ENCODE measurements around the gene CD44.

The CD44 gene

DNA sequence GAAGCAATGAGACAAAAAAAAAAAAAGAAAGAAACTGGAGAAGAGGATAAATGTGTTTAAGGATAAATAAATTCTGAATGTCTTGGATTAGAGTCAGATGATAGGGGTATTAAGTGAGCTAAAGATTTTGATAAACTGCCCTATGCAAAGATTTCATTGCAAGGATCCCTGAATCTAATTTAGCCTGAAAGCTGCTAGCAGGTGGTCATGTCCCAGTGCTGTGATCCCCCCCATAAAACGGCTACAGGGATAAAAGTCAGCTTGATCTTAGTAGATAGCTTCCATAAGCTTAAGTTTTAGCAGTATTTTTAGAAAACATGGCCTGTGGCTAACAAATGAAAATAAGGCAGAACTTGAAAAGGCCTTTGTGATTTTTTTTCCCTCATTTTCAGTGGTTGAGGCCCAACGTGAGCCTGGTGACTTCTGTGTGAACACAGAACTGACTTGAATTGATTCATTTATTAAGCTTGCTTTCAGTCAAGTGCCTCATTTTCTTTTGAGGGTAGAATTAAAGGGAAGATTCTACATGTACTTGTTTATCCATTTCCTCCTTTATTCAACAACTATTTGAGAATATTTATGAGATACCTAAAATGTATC lies 44.5 kb downstream of the CD44 start:
- no peaks in the 10 kb centered on the region for H3K9me3 ChIP-seq (replicated peaks; ENCODE audit: low read length)
- no peak overlapping the region for H3K9ac ChIP-seq (ENCODE audit: low read depth, low read length)
- H3K4me3 ChIP-seq (ENCODE audit: low read length): no peak overlapping the region
- no peak overlapping the region for H3K4me2 ChIP-seq (ENCODE audit: low read length)
- no peaks in the 10 kb centered on the region for H3K27me3 ChIP-seq (ENCODE audit: control insufficient read depth, insufficient read depth, low read length)
- H3K4me1 ChIP-seq (ENCODE audit: control insufficient read depth, insufficient read depth, low read length): peaks cover 24% of the 10 kb centered on the region
- H3K36me3 ChIP-seq (ENCODE audit: insufficient read depth, low read length): peaks cover 88% of the 10 kb centered on the region

DNA sequence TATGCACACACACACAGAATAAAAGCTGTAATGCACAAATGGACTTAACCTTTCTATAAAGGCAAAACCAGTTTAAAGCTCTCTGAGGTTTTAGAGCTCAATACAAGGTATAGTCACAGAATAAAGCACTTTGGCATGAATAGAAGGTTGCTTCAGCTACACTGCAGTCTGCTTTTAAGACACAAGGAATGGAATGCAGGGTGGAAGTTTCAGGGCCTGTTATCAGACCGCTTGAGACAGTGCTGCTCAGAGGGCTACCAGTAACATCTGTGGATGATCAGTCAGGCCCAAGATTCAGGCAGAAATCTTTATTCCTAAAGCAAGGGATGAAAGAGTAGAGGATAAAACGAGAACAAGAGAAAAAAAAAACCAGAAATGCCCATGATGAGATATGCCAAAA lies 46.7 kb downstream of the CD44 start:
- Histone ChIP-seq H3K4me3 (ENCODE audit: low read length) (no peak overlapping the region), H3K9me3 (replicated peaks; ENCODE audit: low read length) (no peaks in the 10 kb centered on the region), H3K36me3 (ENCODE audit: insufficient read depth, low read length) (peaks cover 89% of the 10 kb centered on the region), H3K9ac (ENCODE audit: low read depth, low read length) (no peak overlapping the region), H3K4me2 (ENCODE audit: low read length) (no peak overlapping the region), H3K4me1 (ENCODE audit: control insufficient read depth, insufficient read depth, low read length) (peaks cover 1% of the 10 kb centered on the region), H3K27me3 (ENCODE audit: control insufficient read depth, insufficient read depth, low read length) (no peaks in the 10 kb centered on the region)

DNA sequence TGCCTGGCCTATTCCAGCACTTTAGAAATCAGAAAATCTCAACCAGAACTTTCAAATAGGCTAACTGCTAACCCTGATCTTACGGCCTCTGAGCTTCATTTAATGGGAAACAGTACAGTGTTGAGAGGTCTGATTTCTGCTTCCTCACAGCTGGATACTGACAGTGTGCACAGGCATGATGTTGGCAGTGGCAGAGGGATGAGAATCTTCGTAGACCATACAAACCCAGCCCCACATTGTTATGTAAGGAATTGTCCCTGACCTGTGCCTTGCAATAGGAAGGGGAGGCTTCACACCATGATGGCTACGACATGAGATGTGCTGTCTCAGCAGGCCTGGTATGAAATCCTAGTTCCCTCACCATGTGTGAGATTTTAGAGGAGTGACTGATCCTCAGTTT lies 49.0 kb downstream of the CD44 start:
- H3K36me3 ChIP-seq (ENCODE audit: insufficient read depth, low read length): peaks cover 93% of the 10 kb centered on the region
- no peak overlapping the region for H3K4me3 ChIP-seq (ENCODE audit: low read length)
- H3K9me3 ChIP-seq (replicated peaks; ENCODE audit: low read length): no peaks in the 10 kb centered on the region
- H3K4me1 ChIP-seq (ENCODE audit: control insufficient read depth, insufficient read depth, low read length): no peaks in the 10 kb centered on the region
- H3K4me2 ChIP-seq (ENCODE audit: low read length): no peak overlapping the region
- no peaks in the 10 kb centered on the region for H3K27me3 ChIP-seq (ENCODE audit: control insufficient read depth, insufficient read depth, low read length)
- no peak overlapping the region for H3K9ac ChIP-seq (ENCODE audit: low read depth, low read length)

DNA sequence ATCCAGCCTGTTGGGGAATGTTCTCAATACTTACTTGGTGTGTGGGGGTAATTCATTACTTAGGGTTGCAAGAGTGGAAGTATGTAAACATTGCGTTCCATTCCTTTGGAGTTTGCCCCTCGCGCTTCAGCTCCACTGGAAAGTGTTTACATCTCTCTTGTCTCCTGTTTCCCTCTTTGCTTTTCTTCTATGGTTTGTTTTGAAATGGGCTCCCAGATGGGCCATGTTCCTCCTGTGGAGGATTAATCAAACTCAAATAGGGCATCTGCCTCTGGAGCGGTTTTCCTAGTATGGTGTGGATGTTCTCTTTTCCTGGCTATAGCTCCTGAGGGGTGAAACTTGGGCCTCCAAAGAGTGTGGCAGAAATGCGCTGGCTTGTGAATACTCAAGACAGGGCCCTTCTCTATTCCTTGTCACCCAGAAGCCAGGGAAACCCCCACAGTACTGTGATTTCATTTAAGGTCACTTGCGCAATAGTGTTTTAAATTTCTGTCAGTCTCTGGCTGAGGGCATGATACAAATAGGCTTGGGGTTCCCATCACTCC lies 51.9 kb downstream of the CD44 start:
- Histone ChIP-seq H3K4me2 (ENCODE audit: low read length) (no peak overlapping the region), H3K9me3 (replicated peaks; ENCODE audit: low read length) (no peaks in the 10 kb centered on the region), H3K4me1 (ENCODE audit: control insufficient read depth, insufficient read depth, low read length) (no peaks in the 10 kb centered on the region), H3K4me3 (ENCODE audit: low read length) (no peak overlapping the region), H3K9ac (ENCODE audit: low read depth, low read length) (no peak overlapping the region), H3K36me3 (ENCODE audit: insufficient read depth, low read length) (peaks cover 93% of the 10 kb centered on the region), H3K27me3 (ENCODE audit: control insufficient read depth, insufficient read depth, low read length) (no peaks in the 10 kb centered on the region)

DNA sequence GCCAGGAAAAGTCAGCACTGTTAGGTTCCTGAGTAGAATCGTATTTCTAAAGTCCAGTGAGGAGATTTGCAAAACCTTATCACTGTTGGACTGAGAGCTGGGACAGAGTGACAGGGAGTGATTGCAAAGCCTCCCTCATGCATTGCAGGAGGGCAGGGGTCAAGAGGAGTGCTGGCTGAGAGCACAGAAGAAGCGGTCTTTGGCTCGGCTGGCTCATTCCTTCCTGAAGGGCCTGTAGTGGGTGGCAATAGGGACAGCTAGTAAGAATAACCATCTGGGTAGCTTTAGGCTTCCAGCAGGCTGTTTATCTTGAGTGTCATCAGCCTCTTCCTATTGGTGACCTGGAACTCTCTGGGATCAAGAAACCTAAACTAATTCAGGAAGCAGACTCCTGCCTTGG lies 53.4 kb downstream of the CD44 start:
- Histone ChIP-seq H3K4me1 (ENCODE audit: control insufficient read depth, insufficient read depth, low read length) (no peaks in the 10 kb centered on the region), H3K4me3 (ENCODE audit: low read length) (no peak overlapping the region), H3K4me2 (ENCODE audit: low read length) (no peak overlapping the region), H3K36me3 (ENCODE audit: insufficient read depth, low read length) (peaks cover 98% of the 10 kb centered on the region), H3K9me3 (replicated peaks; ENCODE audit: low read length) (no peaks in the 10 kb centered on the region), H3K9ac (ENCODE audit: low read depth, low read length) (no peak overlapping the region), H3K27me3 (ENCODE audit: control insufficient read depth, insufficient read depth, low read length) (no peaks in the 10 kb centered on the region)

DNA sequence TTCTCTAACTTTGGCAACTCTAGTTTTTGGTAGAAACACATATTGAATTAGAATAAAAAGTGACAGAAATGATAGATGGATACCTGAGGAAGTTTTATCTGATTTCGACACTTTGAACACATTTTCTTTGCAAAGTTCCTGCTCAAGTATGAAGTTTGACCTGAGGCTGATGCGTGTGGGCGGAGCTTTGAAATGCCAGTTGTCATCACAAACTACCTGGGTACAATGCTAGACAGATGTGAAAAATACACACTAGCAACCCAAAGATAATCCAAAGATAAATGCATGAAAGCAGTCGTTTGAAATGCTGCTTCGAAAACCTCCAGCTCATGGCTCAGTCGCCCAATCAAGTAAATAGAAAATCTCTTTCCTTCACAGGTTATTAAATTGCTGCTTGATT lies 54.8 kb downstream of the CD44 start:
- H3K4me3 ChIP-seq (ENCODE audit: low read length): no peak overlapping the region
- H3K36me3 ChIP-seq (ENCODE audit: insufficient read depth, low read length): peaks cover 97% of the 10 kb centered on the region
- H3K27me3 ChIP-seq (ENCODE audit: control insufficient read depth, insufficient read depth, low read length): no peaks in the 10 kb centered on the region
- H3K4me1 ChIP-seq (ENCODE audit: control insufficient read depth, insufficient read depth, low read length): no peaks in the 10 kb centered on the region
- H3K9me3 ChIP-seq (replicated peaks; ENCODE audit: low read length): no peaks in the 10 kb centered on the region
- H3K4me2 ChIP-seq (ENCODE audit: low read length): no peak overlapping the region
- no peak overlapping the region for H3K9ac ChIP-seq (ENCODE audit: low read depth, low read length)

DNA sequence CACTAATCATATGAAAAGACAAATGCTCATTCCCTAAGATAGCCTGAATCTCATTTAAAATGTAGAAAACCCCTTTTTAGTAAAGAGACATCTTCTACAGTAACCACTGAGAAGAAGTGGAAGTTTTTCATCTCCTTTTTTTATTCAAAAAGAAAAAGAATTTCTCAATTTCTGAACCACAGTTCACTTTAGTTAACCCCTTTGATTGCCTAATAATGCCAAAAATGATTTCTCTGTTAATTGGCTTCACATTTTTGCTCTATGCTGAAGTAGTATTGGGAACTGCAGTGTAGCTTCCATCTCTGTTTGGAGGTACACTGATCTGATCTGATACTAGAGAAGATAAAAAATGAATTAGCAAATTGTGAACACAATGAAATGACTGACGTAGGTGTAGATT lies 58.3 kb downstream of the CD44 start:
- H3K9me3 ChIP-seq (replicated peaks; ENCODE audit: low read length): no peaks in the 10 kb centered on the region
- H3K4me3 ChIP-seq (ENCODE audit: low read length): no peak overlapping the region
- H3K27me3 ChIP-seq (ENCODE audit: control insufficient read depth, insufficient read depth, low read length): no peaks in the 10 kb centered on the region
- H3K4me1 ChIP-seq (ENCODE audit: control insufficient read depth, insufficient read depth, low read length): no peaks in the 10 kb centered on the region
- peaks cover 95% of the 10 kb centered on the region for H3K36me3 ChIP-seq (ENCODE audit: insufficient read depth, low read length)
- no peak overlapping the region for H3K4me2 ChIP-seq (ENCODE audit: low read length)
- H3K9ac ChIP-seq (ENCODE audit: low read depth, low read length): no peak overlapping the region

DNA sequence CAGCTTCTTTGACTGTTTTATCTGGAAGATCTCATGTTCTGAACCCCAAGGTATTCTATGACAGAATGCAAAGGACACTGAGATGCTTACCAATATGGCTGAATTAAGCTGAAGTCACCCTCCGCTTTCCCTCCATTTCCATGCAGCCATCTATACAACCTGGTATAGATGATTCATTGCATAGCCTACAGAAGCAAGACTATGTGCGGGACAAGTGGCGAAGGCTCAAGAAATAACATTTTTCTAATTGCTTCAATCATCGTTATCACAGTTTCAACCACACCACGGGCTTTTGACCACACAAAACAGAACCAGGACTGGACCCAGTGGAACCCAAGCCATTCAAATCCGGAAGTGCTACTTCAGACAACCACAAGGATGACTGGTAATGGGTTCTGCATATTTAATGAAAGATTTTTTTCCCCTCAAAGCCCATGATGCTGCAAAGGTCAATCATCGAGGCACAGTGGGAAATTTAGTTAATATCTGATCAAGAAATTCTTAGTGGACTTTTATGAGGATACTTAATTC lies 61.9 kb downstream of the CD44 start:
- H3K4me3 ChIP-seq (ENCODE audit: low read length): no peak overlapping the region
- H3K9me3 ChIP-seq (replicated peaks; ENCODE audit: low read length): no peaks in the 10 kb centered on the region
- no peak overlapping the region for H3K4me2 ChIP-seq (ENCODE audit: low read length)
- H3K27me3 ChIP-seq (ENCODE audit: control insufficient read depth, insufficient read depth, low read length): no peaks in the 10 kb centered on the region
- H3K9ac ChIP-seq (ENCODE audit: low read depth, low read length): no peak overlapping the region
- no peaks in the 10 kb centered on the region for H3K4me1 ChIP-seq (ENCODE audit: control insufficient read depth, insufficient read depth, low read length)
- H3K36me3 ChIP-seq (ENCODE audit: insufficient read depth, low read length): peaks cover 97% of the 10 kb centered on the region

DNA sequence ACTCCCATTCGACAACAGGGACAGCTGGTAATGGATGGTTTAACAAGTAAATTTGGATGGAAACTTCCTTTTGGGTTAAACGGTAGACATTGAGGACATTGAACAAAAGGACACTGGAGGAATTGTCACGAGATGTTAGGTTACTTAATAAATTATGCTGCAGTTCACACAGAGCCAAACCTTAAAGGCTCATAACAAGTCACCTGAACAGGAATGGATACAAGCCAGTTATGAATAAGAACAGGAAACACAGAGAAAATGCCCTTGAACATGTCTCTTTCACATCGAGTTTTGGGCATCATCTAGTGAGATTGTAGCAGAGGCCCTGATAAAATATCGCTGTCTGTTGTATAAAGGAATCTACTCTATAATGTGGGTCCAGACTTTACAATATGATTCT lies 65.6 kb downstream of the CD44 start:
- Histone ChIP-seq H3K4me1 (ENCODE audit: control insufficient read depth, insufficient read depth, low read length) (no peaks in the 10 kb centered on the region), H3K4me3 (ENCODE audit: low read length) (no peak overlapping the region), H3K4me2 (ENCODE audit: low read length) (no peak overlapping the region), H3K36me3 (ENCODE audit: insufficient read depth, low read length) (peaks cover 94% of the 10 kb centered on the region), H3K27me3 (ENCODE audit: control insufficient read depth, insufficient read depth, low read length) (no peaks in the 10 kb centered on the region), H3K9ac (ENCODE audit: low read depth, low read length) (no peak overlapping the region), H3K9me3 (replicated peaks; ENCODE audit: low read length) (no peaks in the 10 kb centered on the region)

DNA sequence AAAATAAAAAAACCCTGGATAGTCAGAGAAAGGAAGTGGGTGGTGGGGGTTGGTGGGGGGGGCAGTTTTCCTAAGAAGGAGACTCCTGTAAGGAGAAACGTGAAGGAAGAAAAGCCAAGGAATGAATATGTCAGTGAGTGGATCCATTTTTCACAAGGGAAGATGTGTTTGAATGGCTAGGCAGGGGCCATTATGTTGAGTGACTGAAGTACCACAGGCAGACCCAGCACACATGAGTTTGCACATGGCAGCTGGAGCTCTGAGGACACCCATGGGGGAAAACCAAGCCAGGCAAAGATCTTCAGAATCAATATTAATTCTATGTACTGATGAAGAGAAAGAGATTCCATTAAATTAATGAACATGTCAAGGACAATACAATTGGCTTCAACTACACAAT lies 67.6 kb downstream of the CD44 start:
- H3K4me2 ChIP-seq (ENCODE audit: low read length): no peak overlapping the region
- peaks cover 3% of the 10 kb centered on the region for H3K9me3 ChIP-seq (replicated peaks; ENCODE audit: low read length)
- H3K9ac ChIP-seq (ENCODE audit: low read depth, low read length): no peak overlapping the region
- H3K4me3 ChIP-seq (ENCODE audit: low read length): no peak overlapping the region
- peaks cover 95% of the 10 kb centered on the region for H3K36me3 ChIP-seq (ENCODE audit: insufficient read depth, low read length)
- no peaks in the 10 kb centered on the region for H3K4me1 ChIP-seq (ENCODE audit: control insufficient read depth, insufficient read depth, low read length)
- H3K27me3 ChIP-seq (ENCODE audit: control insufficient read depth, insufficient read depth, low read length): no peaks in the 10 kb centered on the region

DNA sequence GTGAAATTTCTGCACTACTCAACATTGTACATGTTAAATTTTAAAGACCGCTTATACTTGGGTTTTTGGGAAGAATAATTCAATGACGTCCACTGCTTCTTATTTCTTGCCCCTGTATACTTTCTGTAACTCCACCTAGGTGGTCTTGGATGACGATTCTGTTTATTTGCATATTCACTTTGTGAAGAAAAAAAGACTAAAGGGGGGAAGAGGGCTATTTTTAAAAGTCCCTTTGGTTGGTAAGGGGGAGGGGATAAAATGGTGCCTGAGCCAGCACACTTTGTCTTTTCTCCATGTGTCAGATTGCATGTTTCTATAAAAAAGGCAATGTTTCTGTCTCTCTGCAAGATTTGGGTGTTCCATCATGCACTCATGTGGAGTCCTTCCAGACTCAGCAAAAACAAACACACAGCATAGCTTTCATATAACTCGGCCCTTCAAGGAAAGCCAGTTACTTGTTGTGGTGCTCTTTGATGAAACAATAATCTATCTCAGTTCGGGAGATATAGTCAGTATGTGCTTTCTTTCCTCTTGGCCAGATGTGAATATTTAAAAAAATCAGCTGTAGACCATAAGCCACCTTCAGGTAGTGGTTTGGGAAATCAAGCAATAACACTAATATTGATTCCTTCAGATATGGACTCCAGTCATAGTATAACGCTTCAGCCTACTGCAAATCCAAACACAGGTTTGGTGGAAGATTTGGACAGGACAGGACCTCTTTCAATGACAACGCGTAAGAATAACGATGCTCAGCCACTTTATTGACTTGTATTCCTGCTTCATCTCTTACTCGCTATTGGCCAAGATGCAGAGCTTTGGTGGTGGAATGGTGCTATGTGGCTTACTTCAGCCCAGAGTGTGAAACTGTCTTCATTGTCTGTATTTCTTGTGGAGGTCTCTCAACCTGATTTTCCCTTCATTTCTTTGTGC lies 68.8 kb downstream of the CD44 start:
- H3K9me3 ChIP-seq (replicated peaks; ENCODE audit: low read length): peaks cover 3% of the 10 kb centered on the region
- H3K27me3 ChIP-seq (ENCODE audit: control insufficient read depth, insufficient read depth, low read length): no peaks in the 10 kb centered on the region
- H3K9ac ChIP-seq (ENCODE audit: low read depth, low read length): no peak overlapping the region
- no peak overlapping the region for H3K4me3 ChIP-seq (ENCODE audit: low read length)
- H3K36me3 ChIP-seq (ENCODE audit: insufficient read depth, low read length): peaks cover 86% of the 10 kb centered on the region
- no peak overlapping the region for H3K4me2 ChIP-seq (ENCODE audit: low read length)
- peaks cover 7% of the 10 kb centered on the region for H3K4me1 ChIP-seq (ENCODE audit: control insufficient read depth, insufficient read depth, low read length)

Data from skeletal muscle satellite cell (primary cell).